Iris pigment epithelial cell (primary cell): ENCODE data around the gene TPP2.
A peak's percentile ranks its signal among the peaks of the same experiment; 100 is the strongest.

Experiments
- DNase-seq: peaks from one replicate; pipeline ENCODE4 v3.0.0-alpha.2; 2011; ENCODE audit warnings: low read depth

Gene TPP2

DNA sequence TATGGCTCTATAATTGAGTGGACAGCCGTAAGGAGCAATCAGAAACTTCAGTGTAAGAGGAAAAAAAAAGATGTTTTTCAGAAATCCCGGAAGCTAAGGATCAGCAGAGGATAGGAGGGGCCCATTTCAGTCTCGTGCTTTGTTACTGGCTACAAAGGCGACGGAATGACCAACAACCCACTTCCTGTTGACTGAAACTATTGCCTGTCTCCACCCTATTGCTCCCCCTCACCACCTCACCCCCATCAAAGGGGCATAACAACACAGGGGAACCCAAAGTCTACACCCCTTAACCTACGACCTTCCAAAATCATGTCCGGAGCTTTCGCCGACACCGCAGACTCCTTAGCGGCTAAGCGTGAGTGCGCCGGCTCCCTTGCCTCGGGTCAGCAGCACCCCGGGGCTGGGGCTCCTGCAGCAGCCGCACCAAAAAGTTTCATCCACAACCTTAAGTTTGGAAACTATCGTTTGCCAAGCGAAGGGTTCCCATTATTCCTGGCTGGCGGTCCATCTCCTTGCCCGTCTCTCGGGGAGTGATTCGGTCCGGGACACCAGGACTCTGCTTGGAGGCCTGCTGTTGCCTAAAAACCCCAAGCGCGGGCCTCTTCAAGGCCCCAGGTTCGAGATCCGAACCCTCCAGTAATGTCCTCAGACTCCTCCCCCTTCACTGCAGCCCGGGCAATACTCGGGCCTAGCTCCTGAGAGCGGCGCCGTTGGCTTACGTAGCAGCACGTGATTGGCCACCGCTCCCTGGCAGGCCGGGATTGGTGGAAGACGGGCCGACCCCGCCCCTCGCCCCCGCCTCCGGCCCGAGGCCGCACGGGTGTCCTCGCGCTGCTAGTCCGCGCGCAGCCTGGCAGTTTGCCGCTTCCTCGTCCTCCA is at the start of gene TPP2:
Gene TPP2 (plus strand): TSS at position 840 of the 882 bp plus-strand sequence. CDS start 53 bp downstream, outside the sequence.
- DNase-seq, result peak; percentile 99

DNA sequence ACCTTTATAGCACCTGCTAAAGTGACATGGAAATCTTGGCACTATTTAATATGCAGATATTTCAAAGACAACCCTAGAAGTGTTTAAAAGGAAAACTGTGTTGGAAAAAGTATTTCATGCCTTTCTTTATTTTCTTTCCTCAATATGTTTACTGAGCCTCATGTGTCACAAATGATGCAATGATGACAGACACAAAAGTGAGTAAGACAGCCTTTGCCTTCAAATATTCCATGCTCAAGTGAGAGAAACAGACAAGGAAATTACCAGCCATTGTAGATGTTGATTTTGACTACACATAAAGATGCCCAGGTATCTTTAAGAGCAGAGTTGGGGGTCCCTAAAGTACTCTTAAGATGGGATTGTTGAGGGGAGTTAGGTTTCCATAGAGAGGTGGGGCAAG is 48.0 kb upstream of the TPP2 start:
- DNase-seq, result no peak

DNA sequence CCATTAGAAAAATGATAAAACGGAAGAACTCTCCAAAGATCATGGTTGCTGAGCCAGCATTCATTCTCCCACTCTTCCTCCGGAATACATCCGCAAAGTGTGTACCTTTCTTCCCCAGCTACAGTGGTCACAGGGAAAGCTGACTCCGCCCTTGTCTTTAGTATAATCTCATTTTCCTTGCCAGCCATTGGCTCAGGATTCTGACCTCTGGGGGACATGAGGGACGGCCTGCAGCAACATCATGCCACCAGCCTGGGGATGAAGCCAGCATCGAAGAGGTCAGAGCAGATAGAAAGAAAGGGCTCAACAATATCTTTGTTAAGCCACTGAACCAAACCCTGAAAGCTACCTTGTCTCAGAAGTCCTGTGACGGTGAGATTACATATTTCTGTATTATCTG is 46.3 kb upstream of the TPP2 start:
- DNase-seq, result no peak

DNA sequence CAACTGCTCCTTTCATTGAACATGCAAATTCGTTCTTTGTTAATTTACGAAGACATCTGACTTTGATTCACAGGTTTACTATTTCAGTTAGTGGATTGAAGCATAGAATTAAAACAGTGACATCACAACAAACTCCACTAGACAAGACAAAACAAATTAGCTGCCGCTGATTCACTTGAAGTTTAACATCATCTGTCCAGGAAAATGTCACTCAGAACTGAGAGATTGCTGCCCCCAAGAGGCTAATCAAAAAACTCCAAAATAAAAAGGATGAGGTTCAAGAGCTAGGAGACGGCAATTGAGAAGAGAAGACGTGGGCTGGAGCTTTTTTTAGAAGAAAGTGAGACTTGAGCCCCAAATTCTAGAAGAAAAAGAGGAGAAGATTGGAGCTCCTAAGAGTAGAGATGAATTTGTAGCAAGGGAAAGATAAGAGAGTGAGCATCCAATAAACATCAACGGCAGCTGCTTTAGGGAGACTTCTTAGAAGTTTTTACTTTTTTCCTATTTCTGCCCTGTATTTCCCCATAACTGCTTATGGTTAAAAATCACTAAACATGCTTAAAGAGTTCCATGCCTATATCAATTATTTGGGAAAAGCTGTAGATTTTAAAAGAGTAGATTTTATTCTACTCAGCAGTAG is 40.8 kb upstream of the TPP2 start:
- peak; percentile 58 for DNase-seq

DNA sequence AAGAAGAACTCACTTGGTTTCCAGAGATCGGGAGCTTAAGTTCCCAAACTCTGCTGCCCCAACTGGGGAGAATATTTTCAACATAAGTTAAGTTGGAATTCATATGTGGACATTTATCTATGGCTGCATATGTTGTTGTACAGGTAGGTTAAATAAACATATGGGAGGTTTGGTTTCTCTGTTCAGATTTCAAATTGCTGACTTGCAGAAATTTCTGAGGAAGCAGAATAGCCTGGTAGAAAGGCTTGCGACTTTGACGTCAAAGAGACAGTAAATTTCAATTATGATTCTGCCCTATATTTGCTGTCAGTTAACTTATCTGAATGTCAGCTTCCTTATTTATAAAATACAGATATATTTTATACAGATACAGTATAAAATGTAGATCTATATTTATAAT is 40.0 kb upstream of the TPP2 start:
- DNase-seq, result no peak

DNA sequence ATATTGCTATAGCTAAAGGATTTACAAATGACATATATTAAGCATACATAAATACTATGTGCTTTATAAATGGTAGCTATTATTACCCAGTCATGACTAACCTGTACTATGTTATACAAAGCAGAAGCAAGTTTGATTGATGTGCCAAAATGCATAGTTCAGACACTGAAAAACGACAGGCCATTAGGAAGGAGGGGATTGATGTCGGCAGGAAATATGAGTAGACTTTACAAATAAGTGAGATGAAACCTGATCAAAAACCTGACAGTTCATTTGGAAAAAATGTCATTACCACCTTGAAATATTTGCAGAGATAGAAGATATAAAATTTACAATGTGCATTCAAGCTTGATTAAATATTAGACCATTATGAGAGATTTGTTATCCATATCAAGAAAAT is 38.8 kb upstream of the TPP2 start:
- DNase-seq, result no peak

DNA sequence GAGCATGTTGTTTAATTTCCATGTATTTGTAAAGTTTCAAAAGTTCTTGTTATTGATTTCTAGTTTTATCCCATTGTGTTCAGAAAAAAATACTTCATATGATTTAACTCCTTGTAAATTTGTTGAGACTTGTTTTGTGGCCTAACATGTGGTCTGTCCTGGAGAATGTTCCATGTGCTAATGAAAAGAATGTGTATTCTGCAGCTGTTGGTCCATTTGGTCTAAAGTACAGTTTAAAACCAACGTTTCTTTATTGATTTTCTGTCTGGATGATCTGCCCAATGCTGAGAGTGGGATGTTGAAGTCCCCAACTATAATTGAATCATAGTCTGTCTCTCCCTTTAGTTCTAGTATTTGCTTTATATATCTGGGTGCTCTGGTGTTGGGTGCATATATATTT is 34.9 kb upstream of the TPP2 start:
- DNase-seq, result no peak

DNA sequence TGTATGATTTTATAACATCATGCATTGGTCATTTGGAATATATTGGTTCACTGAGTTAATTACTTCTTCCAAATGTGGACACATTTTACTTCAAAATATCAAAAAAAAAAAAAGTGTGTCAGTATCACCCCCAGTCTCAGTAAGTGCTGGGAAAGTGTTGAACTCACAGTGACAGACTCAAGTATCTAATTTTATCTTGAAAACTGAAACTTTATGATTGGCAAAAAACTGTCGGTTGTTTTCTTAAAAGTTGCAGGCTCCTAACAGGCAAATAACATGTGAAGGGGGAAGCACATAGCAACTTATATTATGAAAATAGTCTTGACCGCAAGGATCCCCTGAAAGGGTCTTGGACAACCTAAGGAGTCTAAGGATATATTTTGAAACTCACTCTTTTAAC is 33.5 kb upstream of the TPP2 start:
- no peak for DNase-seq

DNA sequence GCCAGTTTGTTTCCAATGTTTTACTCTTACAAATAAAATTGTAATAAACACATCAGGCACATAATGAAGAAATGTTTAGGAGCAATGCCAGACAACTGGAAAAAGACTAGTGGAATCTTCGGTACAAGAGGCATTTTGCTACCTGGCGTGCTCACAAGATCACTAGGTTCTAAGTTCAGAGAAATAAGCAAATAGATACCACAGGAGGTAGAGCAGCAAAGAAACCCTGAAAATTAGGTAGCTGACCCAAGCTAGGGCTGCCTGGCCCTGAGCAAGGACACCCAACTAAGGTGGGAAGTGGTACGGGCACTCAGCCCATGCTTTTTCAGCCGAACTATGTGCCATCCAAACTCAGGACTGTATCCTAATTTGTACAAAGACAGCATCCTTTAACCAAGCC is 32.2 kb upstream of the TPP2 start:
- DNase-seq, result no peak

DNA sequence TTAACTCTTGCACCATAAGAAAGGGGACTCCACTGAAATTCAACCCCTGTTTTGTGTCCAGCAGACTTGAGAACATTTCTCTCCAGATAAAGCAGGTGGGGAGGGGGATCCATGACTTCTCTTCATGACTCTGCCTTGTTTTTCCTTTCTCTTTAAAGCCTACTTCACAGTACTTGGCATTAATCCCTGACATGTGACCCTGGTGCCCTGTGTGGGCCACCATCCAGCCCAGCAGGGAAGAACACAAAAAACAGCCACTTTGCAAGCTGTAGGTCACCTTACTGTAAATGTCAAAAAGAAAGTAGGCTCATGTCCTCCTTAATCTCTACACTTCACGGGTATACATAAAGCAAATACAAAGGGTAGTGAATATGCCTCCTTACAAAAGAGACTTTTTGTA is 30.3 kb upstream of the TPP2 start:
- DNase-seq, result no peak

DNA sequence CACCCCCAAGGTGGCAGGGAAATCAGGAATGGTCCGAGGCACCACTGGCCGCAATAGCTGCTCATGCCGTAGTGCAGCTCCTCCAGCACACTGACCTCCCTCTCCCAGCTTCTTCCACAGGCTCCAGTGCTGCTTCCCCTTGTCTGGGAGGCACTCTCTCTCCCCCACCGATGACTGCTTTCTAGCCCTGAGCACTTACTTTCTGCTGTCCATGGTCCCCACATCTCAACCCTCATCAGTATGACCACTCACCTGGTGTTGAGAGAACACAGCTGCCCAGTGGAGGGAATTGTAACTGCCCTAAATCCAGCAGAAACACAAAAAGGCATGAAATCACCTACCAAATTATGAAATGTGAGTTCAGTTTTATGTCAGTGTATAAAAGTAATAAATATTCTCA is 28.9 kb upstream of the TPP2 start:
- DNase-seq, result no peak

DNA sequence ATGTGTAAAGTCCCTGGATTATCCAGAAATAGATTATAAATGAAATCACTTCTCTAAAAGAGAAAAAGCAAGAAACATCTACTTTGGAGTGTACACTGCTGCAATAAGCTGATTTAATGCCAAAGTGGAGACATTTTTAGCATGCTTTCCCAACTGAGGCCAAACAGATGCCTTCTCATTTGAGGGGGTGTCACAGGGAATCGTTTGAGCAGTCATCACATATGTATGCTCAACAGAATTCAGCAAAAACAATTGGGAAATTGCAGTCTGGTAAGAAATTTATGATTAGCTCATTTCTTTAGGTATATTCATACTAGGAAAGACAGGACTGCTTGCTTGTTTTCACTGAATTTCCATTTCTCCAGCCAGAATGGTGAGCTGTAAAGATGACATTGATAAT is 27.3 kb upstream of the TPP2 start:
- DNase-seq, result peak; percentile 61

DNA sequence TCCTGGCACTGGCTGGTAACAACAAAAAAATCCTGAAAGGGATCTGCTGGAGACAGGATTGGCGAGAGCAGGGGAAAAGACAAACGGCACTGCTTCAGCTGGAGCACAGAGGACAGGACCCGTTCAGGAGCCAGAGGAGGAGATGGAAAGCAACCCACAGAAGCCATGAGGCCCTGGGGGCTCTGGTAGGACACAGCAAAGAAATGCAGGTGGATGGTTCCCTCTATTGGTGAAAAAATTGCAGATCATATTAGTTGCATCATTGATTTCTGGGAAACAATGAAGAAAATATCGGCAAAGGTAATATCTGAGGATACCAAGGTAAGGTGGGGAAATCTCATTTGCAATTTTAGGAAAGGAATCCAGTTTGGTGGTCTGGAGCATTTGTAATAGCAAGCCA is 25.7 kb upstream of the TPP2 start:
- no peak for DNase-seq

DNA sequence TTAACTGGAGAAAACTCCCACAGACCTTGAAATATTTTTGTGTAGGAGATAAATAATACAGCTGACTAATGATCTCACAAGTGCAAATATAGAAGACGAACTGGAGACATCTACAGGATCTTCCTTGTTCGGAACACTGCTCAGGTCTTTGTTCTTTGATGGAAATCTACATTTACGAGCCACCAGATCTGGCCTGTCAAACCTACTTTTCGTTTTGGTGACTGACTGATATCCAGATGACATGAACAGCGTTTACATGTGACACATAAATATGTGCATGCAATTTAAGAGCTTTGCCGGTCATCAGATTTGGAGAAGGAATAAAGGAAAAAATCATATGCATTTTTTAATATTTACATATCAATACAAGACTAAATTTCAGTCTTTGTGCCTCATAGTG is 24.5 kb upstream of the TPP2 start:
- no peak for DNase-seq

DNA sequence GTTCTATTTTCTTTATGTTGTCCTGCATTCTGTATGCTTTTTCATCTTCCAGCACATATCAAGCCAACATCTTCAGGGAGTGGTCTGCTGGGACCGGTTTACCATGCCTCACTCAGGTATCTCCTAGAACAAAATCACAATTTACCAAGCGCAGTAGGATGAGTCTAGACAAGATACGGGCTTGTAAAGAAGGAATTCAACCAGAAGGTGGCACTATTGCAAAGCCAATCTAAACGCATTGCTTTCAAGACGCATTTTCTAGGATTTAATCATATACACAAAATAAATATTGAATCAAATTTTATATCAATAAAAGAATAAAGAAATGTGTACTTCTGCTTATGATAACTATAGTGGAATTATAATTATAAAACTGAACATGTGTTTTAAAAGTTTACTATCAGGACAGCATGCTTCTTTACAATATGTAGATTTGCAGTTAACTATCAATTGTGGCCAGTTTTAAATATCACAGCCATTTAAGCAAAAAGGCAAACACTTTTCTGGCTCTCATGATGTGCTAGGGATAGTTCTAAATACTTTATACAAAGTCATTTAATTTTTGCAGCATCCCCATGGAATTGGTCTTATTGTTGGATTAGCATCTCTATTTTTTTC is 16.1 kb upstream of the TPP2 start:
- DNase-seq, result peak; percentile 73

DNA sequence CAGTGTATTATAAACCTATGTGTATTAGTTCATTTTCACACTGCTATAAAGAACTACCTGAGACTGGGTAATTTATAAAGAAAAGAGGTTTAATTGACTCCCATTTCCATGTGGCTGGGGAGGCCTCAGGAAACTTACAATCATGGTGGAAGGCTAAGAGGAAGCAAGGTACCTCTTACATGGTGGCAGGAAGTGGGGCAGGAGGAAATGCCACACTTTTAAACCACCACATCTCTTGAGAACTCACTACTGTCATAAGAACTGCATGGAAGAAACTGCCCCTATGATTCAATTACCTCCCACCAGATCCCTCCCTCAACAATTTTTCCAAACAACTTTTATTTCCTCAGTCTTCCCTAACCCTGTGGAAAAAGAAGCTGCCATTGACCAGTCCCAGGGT is 14.5 kb upstream of the TPP2 start:
- DNase-seq, result no peak

DNA sequence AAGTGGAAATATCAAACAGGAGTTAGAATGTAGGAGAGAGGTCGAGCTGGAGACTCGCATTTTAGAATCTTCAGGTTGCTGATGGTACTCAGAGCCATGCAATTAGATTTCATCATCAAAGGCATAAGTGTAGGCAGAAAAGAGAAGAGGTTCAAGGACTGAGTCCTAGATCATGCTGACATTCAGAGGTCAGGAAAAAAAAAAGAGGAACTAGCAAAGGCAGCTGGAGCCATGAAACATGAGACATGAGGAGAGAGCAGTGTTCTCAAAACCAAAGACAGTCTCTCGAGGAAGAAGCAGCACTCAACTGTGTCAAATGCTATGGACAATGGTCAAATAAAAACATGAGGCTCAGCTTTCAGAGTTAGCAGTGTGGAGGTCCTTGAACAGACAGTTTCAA is 12.4 kb upstream of the TPP2 start:
- no peak for DNase-seq

DNA sequence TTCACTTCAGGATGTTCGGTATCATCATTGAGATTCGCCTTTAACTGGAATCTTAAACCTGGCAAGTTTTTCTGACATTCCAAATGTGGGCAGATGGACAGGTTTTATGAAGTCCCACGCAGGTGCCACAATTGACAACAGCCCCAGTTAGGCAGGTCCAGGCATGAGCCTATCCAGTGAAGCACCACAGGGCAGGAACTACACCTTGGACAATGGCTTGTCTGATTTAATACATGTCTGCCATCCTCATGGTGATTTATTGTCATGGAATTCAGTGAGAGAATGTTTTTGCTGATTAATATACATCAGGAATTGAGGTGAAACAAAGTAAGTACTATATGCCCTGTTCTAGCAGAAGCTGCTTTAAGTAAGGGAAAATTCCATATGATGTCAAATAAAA is 10.2 kb upstream of the TPP2 start:
- no peak for DNase-seq

DNA sequence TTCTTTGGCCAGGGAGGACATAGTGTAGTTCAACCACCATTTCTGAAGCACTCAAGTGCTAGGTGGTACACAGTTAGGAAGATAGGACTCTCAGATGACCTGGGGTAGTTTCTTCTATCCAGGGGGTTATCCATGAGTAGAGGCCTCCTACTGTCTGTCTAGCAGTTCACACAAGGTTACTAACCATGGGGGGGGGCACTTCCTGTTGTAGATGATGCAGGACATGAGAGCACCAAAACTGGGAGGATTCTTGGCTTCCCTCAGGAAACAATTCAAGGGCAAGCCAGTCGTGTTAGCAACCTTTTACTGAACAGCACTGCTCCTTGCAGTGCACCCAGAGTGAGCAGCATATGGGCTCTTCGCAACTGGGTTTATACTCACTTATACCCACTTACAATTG is 8.9 kb upstream of the TPP2 start:
- DNase-seq, result no peak

DNA sequence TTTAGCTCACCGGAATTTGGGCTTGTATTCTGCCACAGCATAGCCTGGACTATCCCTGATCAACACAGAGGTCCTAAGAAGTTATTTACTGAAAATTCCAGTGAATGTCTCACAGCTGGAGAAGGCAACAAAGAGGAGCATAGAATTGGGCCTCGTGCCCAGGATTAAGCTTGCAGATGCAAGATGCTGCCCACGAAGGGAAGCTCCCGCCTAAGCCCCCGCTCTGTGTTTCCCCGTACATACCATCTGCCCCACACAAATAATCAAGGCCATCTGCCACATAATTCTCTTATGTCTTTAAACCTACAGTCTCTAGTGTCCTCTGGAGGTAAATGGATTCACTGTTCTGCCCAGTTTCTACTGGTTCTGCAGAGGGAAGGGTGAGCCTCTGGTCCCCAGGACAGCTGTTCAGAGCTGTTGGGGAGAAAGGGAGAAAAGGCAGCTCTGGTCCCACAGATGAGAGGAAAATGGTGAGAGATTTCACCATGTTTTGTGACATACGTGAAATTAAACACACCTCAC is 7.4 kb upstream of the TPP2 start:
- DNase-seq, result no peak

DNA sequence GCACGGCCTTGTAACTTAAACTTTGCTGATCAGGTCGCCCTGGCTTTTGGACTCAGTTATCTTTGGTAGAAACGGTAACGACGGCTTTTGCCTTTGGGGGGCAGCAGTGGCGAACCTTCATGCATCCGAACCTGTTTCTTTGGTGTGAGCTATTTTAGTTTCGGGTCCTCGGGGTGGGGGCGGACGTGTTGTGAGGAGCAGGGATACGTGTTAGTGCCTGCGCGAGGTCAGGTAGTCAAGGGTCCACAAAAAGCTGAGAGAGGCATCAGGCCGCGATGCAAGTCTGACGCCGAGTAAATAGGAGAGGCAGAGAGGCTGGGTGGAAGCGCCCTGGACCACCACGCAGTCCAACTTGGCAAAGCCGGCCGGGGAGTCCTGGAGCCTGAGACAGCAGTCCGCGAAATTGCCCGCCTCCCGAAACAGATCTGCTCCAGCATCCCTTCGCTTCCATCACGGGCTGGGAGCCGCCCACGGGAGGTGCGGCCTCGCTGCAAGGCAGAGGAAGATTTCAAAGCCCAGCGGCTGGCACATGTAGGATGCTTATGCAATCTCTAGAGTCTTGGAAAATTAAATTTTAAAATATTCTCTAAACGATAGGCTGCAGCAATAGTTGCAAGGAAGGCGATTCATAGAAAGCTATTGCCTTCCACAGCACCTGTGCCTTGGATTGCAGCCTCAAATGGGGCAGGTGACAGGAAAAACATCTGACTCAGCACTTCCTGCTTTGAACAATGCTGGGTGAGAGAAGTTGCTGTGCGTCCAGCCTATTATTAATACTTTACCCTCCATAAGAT is 4.6 kb upstream of the TPP2 start:
- DNase-seq, result peak; percentile 78

DNA sequence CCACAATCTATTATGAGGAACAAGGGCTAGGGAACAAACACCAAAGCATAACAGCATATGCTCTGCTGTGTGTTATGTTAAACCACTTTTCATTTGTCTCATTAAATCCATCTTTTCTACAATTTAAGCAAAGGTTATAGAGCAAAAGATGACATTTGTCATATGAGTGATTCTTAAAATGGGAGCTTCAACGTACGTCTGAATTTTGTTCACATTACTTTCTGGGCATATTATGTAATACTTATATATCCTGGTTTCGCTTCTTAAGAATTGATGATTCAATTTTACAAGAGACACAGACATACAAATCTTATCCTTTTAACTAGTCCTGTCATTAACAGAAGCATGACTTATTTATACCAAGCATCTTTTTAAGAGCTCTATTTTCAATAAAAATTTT is 3.3 kb upstream of the TPP2 start:
- no peak for DNase-seq
